ENCODE data around the gene MOSPD2. TPM values are rescaled to one million over a fixed set of nuclear protein-coding genes. Genes with fewer than 3 reads are reported as not detected.

MOSPD2 gene
- total and polyA plus RNA-seq, 2 of the 4 experiments (the other 2 are of a cell fraction) = 14.1 to 22.2 TPM

GRCh38 chrX:14829643-14830042 lies 43.6 kb upstream of the MOSPD2 start:
- dilution Hi-C loops (cut with HindIII; ENCODE audit: low sequenced_read_pairs, unreplicated experiment) (no loop called here), intact Hi-C loops (cut with micrococcal nuclease) (no loop called here), in situ Hi-C loops (cut with MboI; ENCODE audit: low sequenced_read_pairs) (no loop called here)
- Histone ChIP-seq H3K4me3 (ENCODE audit: insufficient read depth, low read depth, low read length) (no peak overlapping the region), H2AFZ (replicated peaks; ENCODE audit: low read length, poor library complexity) (no peak overlapping the region), H2BK5ac (ENCODE audit: low read depth, low read length, poor library complexity, severe bottlenecking) (no peak overlapping the region), H3K9me1 (ENCODE audit: insufficient read depth, low read length) (no peaks in the 10 kb centered on the region), H3K79me1 (ENCODE audit: low read depth in 1 of 2, low read length in 2 of 2) (no peaks in the 10 kb centered on the region), H3K4me2 (ENCODE audit: low read depth, low read length) (no peak overlapping the region), H4K5ac (ENCODE audit: low read depth, low read length) (no peak overlapping the region), H2BK120ac (ENCODE audit: low read depth, low read length) (no peak overlapping the region), H3K4ac (ENCODE audit: low read depth, low read length) (no peak overlapping the region), H3K9ac (ENCODE audit: low read depth, low read length) (no peak overlapping the region), H3K9me3 (ENCODE audit: control insufficient read depth, insufficient read depth, low read length) (no peaks in the 10 kb centered on the region), H4K20me1 (ENCODE audit: insufficient read depth, low read length) (no peaks in the 10 kb centered on the region), H3K36me3 (ENCODE audit: control insufficient read depth, insufficient read depth, low read length) (no peaks in the 10 kb centered on the region), H3K23ac (ENCODE audit: low read depth, low read length) (no peak overlapping the region), H2AK5ac (ENCODE audit: low read depth, low read length) (no peak overlapping the region), H4K91ac (ENCODE audit: insufficient read depth, low read depth, low read length) (no peak overlapping the region), H2AK9ac (replicated peaks; ENCODE audit: low read depth, low read length, poor library complexity) (no peak overlapping the region), H3K4me1 (ENCODE audit: control insufficient read depth, insufficient read depth, low read length) (peaks cover 3% of the 10 kb centered on the region), H4K8ac (ENCODE audit: low read depth in 2 of 2, low read length in 2 of 2) (no peak overlapping the region), H3K14ac (replicated peaks; ENCODE audit: low read depth, low read length) (no peak overlapping the region), H3K18ac (ENCODE audit: low read depth, low read length) (no peak overlapping the region), H2BK15ac (ENCODE audit: low read depth, low read length) (no peak overlapping the region), H2BK20ac (ENCODE audit: low read depth, low read length) (no peak overlapping the region), H3K27ac (ENCODE audit: insufficient read depth, low read length) (no peak overlapping the region), H3K27me3 (ENCODE audit: control insufficient read depth, insufficient read depth, low read length) (no peaks in the 10 kb centered on the region), H3K56ac (ENCODE audit: extremely low read depth, insufficient read depth, low read length) (no peak overlapping the region)
- WGBS, 2 experiments (ENCODE audit: extremely low coverage in 2 of 2, insufficient read length in 1 of 2) = no CpG with 5 or more reads among the region's 2 CpGs
- ChIA-PET POLR2A (ENCODE audit: unreplicated experiment) (no interaction called here), CTCF (no interaction called here)
- DNase-seq (no peak), ATAC-seq (ENCODE audit: low read depth) (no peak)
- BruUV-seq (replicated peaks) = no TSS peak
- TF ChIP-seq ELK1 (IDR thresholded peaks at IDR 0.05; ENCODE audit: borderline replicate concordance, low read depth, low read length) (no peak), USF2 (IDR thresholded peaks at IDR 0.05; ENCODE audit: low read depth, low read length) (no peak), SMC3 (IDR thresholded peaks at IDR 0.05; ENCODE audit: low read depth, low read length) (no peak)
